ENCODE data around the gene ZNF415.

- TF ChIP-seq CEBPB (IDR thresholded peaks at IDR 0.05), result no peak
- no peak for TF ChIP-seq ZBTB7A (IDR thresholded peaks at IDR 0.05; ENCODE audit: low read depth)
- no peak for TF ChIP-seq CREB1 (IDR thresholded peaks at IDR 0.05; ENCODE audit: low read depth)
- no peak for TF ChIP-seq MAX (IDR thresholded peaks at IDR 0.05)
- no peak for TF ChIP-seq FOXM1 (IDR thresholded peaks at IDR 0.05; ENCODE audit: borderline replicate concordance, low read depth)
- TF ChIP-seq, protein P1, sequence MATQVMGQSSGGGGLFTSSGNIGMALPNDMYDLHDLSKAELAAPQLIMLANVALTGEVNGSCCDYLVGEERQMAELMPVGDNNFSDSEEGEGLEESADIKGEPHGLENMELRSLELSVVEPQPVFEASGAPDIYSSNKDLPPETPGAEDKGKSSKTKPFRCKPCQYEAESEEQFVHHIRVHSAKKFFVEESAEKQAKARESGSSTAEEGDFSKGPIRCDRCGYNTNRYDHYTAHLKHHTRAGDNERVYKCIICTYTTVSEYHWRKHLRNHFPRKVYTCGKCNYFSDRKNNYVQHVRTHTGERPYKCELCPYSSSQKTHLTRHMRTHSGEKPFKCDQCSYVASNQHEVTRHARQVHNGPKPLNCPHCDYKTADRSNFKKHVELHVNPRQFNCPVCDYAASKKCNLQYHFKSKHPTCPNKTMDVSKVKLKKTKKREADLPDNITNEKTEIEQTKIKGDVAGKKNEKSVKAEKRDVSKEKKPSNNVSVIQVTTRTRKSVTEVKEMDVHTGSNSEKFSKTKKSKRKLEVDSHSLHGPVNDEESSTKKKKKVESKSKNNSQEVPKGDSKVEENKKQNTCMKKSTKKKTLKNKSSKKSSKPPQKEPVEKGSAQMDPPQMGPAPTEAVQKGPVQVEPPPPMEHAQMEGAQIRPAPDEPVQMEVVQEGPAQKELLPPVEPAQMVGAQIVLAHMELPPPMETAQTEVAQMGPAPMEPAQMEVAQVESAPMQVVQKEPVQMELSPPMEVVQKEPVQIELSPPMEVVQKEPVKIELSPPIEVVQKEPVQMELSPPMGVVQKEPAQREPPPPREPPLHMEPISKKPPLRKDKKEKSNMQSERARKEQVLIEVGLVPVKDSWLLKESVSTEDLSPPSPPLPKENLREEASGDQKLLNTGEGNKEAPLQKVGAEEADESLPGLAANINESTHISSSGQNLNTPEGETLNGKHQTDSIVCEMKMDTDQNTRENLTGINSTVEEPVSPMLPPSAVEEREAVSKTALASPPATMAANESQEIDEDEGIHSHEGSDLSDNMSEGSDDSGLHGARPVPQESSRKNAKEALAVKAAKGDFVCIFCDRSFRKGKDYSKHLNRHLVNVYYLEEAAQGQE (IDR thresholded peaks at IDR 0.05; ENCODE audit: low read depth), result no peak
- no peak for TF ChIP-seq EP300 (IDR thresholded peaks at IDR 0.05; ENCODE audit: borderline replicate concordance)
- TF ChIP-seq USF1 (IDR thresholded peaks at IDR 0.05), result no peak
- TF ChIP-seq TCF12 (IDR thresholded peaks at IDR 0.05; ENCODE audit: low read depth), result no peak
- no peak for TF ChIP-seq EGR1 (IDR thresholded peaks at IDR 0.05)
- TF ChIP-seq RAD21 (IDR thresholded peaks at IDR 0.05; ENCODE audit: low read depth), result no peak
- TF ChIP-seq YY1 (IDR thresholded peaks at IDR 0.05; ENCODE audit: low read depth), result no peak
- no peak for TF ChIP-seq TAF1 (IDR thresholded peaks at IDR 0.05; ENCODE audit: low read depth)
- no peak for TF ChIP-seq NFIC (IDR thresholded peaks at IDR 0.05)
Measured at GRCh38 chr19:53068199-53068598, 64.5 kb downstream of the ZNF415 start.

All from Ishikawa (cell line).